Measurements from ENCODE around the gene RAD51B.

Gene RAD51B

GRCh38 chr14:68680541-68681051, 861.0 kb downstream of the RAD51B start:
- FAIRE-seq, result no peak
- DNase-seq (ENCODE audit: insufficient read length, low spot score), result no peak
- TF ChIP-seq CTCF (IDR thresholded peaks at IDR 0.05; ENCODE audit: insufficient read depth, missing control alignments), result no peak

- DNase-seq (ENCODE audit: insufficient read length, low spot score) (no peak), FAIRE-seq (no peak)
- TF ChIP-seq CTCF (IDR thresholded peaks at IDR 0.05; ENCODE audit: insufficient read depth, missing control alignments), result no peak
Observed at GRCh38 chr14:68681256-68682011, 861.9 kb downstream of the RAD51B start.

- DNase-seq (ENCODE audit: insufficient read length, low spot score) (no peak), FAIRE-seq (no peak)
- TF ChIP-seq CTCF (IDR thresholded peaks at IDR 0.05; ENCODE audit: insufficient read depth, missing control alignments), result no peak
Observed at GRCh38 chr14:68682166-68683103, 862.9 kb downstream of the RAD51B start.

- no peak for TF ChIP-seq CTCF (IDR thresholded peaks at IDR 0.05; ENCODE audit: insufficient read depth, missing control alignments)
- no peak for DNase-seq (ENCODE audit: insufficient read length, low spot score)
- FAIRE-seq, result no peak
Observed at GRCh38 chr14:68683326-68683725, 863.7 kb downstream of the RAD51B start.

- TF ChIP-seq CTCF (IDR thresholded peaks at IDR 0.05; ENCODE audit: insufficient read depth, missing control alignments), result no peak
- FAIRE-seq (no peak), DNase-seq (ENCODE audit: insufficient read length, low spot score) (no peak)
Observed at GRCh38 chr14:68684466-68685418, 865.2 kb downstream of the RAD51B start.

GRCh38 chr14:68685419-68686204, 866.0 kb downstream of the RAD51B start:
- no peak for TF ChIP-seq CTCF (IDR thresholded peaks at IDR 0.05; ENCODE audit: insufficient read depth, missing control alignments)
- DNase-seq (ENCODE audit: insufficient read length, low spot score) (no peak), FAIRE-seq (no peak)
